Measurements from ENCODE around the gene KIF24.
"Not testable (repeated sequence)": the region's sequence is repeated elsewhere in the genome, so short reads cannot be mapped to it uniquely, and the experiment has no call there.

Gene KIF24

DNA sequence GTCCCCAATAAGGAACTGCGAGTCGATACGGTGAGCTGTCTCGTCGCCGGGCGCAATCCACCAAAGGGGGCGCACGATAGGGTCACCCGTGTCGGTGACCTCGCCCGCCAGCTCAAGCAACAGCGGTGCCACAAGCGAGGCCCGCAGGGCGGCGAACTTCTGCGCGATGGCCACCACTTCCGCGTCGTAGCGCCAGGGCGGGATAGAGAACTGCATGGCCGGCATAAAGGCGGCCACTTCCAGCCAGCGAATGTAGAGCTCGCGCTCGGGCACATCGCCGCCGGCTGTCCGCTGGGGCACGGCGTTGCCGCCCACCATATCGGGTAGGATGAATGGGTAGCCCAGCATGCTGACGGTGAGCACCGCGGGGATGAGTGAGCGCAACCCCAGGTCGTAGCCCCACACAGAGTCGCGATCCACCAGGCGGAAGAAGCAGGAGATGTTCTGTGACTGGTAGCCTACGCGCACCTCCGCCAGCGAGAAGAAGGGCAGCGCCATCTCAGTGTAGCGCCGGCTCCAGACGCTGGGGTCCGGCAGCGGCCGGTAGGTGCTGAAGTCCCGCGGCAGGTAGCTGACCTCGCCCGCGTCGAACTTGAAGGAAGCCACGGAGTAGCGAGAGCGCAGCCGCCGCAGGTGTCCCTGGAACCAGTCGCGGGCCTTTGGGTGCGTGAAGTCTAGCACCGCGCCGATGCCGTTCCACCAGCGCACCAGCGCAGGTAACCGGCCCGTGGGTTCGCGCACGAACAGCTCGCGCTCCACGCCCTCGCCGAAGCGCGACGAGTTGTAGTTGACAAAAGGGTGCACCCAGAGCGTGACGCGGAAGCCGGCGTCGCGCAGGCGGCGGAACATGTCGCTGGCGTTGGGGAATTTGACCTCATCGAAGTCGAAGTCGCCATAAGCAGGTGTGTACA, 42.2 kb upstream of the KIF24 start:
- H3K4me3 Mint-ChIP-seq = peak overlapping the region in 1 of 2 donors; percentile 58
- H3K27me3 Mint-ChIP-seq = no peaks in the 10 kb centered on the region
- peaks cover 4 to 5% of the 10 kb centered on the region in 2 donors for H3K4me1 Mint-ChIP-seq
- peaks cover 23 to 24% of the 10 kb centered on the region in 2 donors for H3K36me3 Mint-ChIP-seq
- no peak overlapping the region for H3K27ac Mint-ChIP-seq
- no peak for DNase-seq
- ATAC-seq (replicated peaks) = no peak
- peaks cover 9 to 11% of the 10 kb centered on the region in 2 donors for H3K9me3 Mint-ChIP-seq

DNA sequence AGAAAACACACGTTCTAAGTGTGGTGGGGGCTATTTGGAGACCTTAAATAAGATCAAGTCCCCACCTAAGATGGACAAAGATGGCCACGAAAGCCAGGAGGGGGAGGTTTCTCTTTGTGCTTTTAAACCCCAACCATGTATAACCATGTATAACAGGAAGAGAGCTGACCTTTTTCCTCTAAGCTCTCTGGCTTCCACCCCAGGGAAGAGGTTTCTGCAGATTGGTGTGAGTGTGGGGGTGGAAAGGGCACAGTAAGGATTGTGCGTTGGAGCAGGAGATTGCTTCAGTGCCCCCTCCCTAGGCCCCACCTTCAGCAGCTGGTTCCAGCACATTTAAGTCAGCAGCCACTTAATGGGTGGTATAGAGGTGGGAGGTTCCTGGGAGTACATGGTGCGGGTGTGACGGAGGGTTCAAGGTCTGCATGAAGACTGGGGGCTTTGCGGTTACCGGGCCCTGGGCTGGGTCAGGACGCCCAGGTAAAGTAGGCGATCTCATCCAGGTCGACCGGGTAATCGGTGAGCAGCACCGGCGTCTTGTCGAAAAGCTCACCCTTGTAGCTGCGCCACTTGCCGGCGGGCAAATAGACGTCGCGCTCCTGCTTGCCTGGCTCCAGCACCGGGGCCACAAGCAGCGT, 41.4 kb upstream of the KIF24 start:
- Mint-ChIP-seq H3K27ac (no peak overlapping the region), H3K4me3 (no peak overlapping the region), H3K9me3 (peaks cover 9 to 11% of the 10 kb centered on the region in 2 donors), H3K4me1 (no peaks in the 10 kb centered on the region), H3K36me3 (peaks cover 23 to 24% of the 10 kb centered on the region in 2 donors), H3K27me3 (no peaks in the 10 kb centered on the region)
- no peak for DNase-seq
- ATAC-seq (replicated peaks) = no peak

DNA sequence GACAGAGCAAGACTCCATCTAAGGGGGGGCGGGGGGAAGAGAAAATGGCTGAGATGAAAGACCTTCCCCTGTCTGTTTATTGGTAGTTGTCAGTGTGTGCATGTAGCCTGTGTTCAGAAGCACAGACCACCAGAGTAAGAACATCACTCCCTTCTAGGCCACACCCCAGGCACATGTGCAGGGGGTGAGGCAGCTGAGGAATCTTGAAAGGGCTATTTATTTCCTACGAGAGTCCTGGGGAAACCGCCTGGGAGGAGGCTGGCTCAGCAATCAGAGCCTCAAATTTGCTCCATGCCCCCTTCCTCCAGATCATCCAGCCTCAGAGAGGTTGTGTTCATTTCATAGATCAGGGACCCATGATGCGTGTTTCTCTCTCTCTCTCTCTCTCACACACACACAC, 40.6 kb upstream of the KIF24 start:
- Mint-ChIP-seq H3K4me3 (no peak overlapping the region), H3K36me3 (peaks cover 23 to 24% of the 10 kb centered on the region in 2 donors), H3K27me3 (no peaks in the 10 kb centered on the region), H3K27ac (no peak overlapping the region), H3K4me1 (no peaks in the 10 kb centered on the region), H3K9me3 (peaks cover 9 to 11% of the 10 kb centered on the region in 2 donors)
- no peak for DNase-seq
- ATAC-seq (replicated peaks) = no peak

DNA sequence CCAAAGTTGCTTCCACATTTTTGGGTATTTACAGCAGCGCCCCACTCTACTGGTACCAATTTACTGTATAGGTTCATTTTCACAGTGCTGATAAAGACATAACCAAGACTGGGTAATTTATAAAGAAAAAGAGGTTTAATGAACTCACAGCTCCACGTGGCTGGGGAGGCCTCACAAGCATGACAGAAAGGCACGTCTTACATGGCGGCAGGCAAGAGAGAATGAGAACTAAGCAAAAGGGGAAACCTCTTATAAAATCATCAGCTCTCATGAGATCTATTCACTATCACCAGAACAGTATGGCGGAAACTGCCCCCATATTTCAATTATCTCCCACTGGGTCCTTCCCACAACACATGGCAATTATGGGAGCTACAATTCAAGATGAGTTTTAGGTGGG, 39.7 kb upstream of the KIF24 start:
- H3K4me3 Mint-ChIP-seq; ATAC-seq (replicated peaks); DNase-seq; H3K27ac Mint-ChIP-seq; H3K27me3 Mint-ChIP-seq; H3K4me1 Mint-ChIP-seq: not testable (repeated sequence)
- peaks cover 9 to 11% of the 10 kb centered on the region in 2 donors for H3K9me3 Mint-ChIP-seq
- peaks cover 26 to 29% of the 10 kb centered on the region in 2 donors for H3K36me3 Mint-ChIP-seq

- not testable (repeated sequence) for ATAC-seq (replicated peaks); H3K27me3 Mint-ChIP-seq; H3K4me3 Mint-ChIP-seq; DNase-seq; H3K27ac Mint-ChIP-seq; H3K4me1 Mint-ChIP-seq
- H3K36me3 Mint-ChIP-seq = peaks cover 26 to 29% of the 10 kb centered on the region in 2 donors
- H3K9me3 Mint-ChIP-seq = peaks cover 9 to 11% of the 10 kb centered on the region in 2 donors
Observed at GRCh38 chr9:34367751-34368410, 38.8 kb upstream of the KIF24 start.

DNA sequence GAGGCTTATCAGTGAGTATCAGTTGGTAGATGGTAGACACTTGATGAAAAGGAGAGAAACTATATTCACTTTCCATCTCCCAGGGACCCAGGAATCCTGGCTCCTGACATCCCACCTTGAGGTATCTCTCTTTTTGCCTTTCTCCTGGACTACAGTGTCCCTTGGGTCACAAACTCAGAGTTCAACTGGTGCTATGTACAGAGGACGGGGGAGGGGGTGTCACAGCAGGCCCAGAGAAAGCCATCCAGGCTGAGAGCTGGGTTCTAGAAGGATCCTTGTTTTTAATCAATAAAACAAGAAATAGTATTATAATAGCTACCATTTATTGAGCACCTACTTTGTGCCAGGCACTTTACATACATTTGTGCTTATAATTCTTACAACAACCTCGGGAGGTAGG, 37.3 kb upstream of the KIF24 start:
- H3K4me3 Mint-ChIP-seq = no peak overlapping the region
- no peaks in the 10 kb centered on the region for H3K4me1 Mint-ChIP-seq
- ATAC-seq (replicated peaks) (no peak), DNase-seq (no peak)
- peaks cover 9 to 11% of the 10 kb centered on the region in 2 donors for H3K9me3 Mint-ChIP-seq
- no peaks in the 10 kb centered on the region for H3K27me3 Mint-ChIP-seq
- H3K27ac Mint-ChIP-seq = no peak overlapping the region
- H3K36me3 Mint-ChIP-seq = peaks cover 26 to 29% of the 10 kb centered on the region in 2 donors

GRCh38 chr9:34365282-34365681, 36.2 kb upstream of the KIF24 start:
- peaks cover 21 to 25% of the 10 kb centered on the region in 2 donors for H3K36me3 Mint-ChIP-seq
- H3K4me3 Mint-ChIP-seq = no peak overlapping the region
- H3K27me3 Mint-ChIP-seq = no peaks in the 10 kb centered on the region
- no peak overlapping the region for H3K27ac Mint-ChIP-seq
- DNase-seq (no peak), ATAC-seq (replicated peaks) (no peak)
- peaks cover 8 to 9% of the 10 kb centered on the region in 2 donors for H3K9me3 Mint-ChIP-seq
- no peaks in the 10 kb centered on the region for H3K4me1 Mint-ChIP-seq

DNA sequence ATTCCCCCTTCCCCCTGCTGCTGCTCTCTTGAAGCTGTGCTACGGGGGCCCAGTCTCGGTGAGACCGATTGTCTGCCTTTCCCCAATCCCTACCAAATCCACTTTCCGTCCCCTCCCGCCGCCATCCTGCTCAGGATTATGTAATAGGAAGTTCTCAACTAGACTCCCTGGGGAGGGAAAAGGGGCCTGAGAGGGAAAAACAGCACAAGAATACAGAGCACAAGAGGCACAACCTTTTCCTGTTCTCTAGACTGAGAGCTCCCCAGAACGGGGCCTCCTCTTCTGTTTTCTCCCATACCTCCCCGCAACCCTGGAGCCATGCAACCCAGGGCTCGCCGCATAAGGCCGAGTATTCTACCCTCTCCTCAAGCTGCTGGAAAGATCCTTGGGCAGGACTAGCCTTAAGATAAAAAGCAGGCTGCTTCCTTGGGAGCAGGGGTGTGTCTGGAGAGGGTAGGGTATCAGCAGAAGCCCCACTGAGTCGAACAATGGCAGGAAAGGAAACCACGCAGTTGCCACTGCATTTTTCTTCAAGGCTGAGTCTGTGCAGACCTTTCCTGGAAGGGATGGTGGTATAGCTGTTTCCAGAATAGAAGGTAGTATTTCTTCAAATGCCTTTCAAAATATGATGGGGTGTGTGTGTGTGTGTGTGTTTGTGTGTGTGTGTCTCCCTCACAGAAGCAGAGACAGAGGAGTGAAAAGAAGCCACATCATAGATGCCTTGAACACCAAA, 34.7 kb upstream of the KIF24 start:
- no peaks in the 10 kb centered on the region for H3K27me3 Mint-ChIP-seq
- no peaks in the 10 kb centered on the region for H3K4me1 Mint-ChIP-seq
- DNase-seq (no peak), ATAC-seq (replicated peaks) (no peak)
- H3K36me3 Mint-ChIP-seq = peaks cover 19 to 25% of the 10 kb centered on the region in 2 donors
- H3K27ac Mint-ChIP-seq = no peak overlapping the region
- no peak overlapping the region for H3K4me3 Mint-ChIP-seq
- peaks cover 8 to 9% of the 10 kb centered on the region in 2 donors for H3K9me3 Mint-ChIP-seq

GRCh38 chr9:34362614-34363214, 33.6 kb upstream of the KIF24 start:
- ATAC-seq (replicated peaks) = no peak

GRCh38 chr9:34352957-34353356, 23.9 kb upstream of the KIF24 start:
- peaks cover 27 to 33% of the 10 kb centered on the region in 2 donors for H3K36me3 Mint-ChIP-seq
- H3K27me3 Mint-ChIP-seq; DNase-seq; H3K9me3 Mint-ChIP-seq; ATAC-seq (replicated peaks); H3K4me3 Mint-ChIP-seq; H3K4me1 Mint-ChIP-seq; H3K27ac Mint-ChIP-seq: not testable (repeated sequence)

More at GRCh38 chr9:34362614-34363214, 33.6 kb upstream of the KIF24 start:
- DNase-seq = no peak
- H3K4me1 Mint-ChIP-seq = no peaks in the 10 kb centered on the region
- no peak overlapping the region for H3K4me3 Mint-ChIP-seq
- no peaks in the 10 kb centered on the region for H3K27me3 Mint-ChIP-seq
- no peak overlapping the region for H3K27ac Mint-ChIP-seq
- H3K36me3 Mint-ChIP-seq = peaks cover 16 to 22% of the 10 kb centered on the region in 2 donors
- peaks cover 6 to 11% of the 10 kb centered on the region in 2 donors for H3K9me3 Mint-ChIP-seq

DNA sequence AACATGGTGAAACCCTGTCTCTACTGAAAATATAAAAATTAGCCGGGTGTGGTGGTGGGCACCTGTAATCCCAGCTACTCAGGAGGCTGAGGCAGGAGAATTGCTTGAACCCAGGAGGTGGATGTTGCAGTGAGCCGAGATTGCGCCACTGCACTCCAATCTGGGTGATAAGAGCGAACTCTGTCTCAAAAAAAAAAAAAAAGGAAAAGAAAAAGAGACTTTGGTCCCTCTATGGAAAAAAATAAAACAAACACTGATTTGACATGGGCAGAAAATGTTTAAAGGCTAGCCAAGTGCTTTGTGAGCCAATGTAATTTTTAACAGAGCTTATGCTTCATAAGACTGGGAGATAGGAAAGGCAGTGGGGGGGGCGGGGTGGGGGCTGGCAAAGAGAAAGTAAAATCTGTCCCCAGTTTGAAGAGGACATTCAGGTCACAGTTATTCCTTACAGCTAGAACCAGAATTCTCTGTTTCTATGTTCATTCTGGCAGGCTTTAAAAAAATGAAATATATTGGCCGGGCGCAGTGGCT, 23.1 kb upstream of the KIF24 start:
- peaks cover 27 to 33% of the 10 kb centered on the region in 2 donors for H3K36me3 Mint-ChIP-seq
- DNase-seq; H3K27ac Mint-ChIP-seq; H3K4me3 Mint-ChIP-seq; H3K9me3 Mint-ChIP-seq; ATAC-seq (replicated peaks); H3K4me1 Mint-ChIP-seq; H3K27me3 Mint-ChIP-seq: not testable (repeated sequence)

DNA sequence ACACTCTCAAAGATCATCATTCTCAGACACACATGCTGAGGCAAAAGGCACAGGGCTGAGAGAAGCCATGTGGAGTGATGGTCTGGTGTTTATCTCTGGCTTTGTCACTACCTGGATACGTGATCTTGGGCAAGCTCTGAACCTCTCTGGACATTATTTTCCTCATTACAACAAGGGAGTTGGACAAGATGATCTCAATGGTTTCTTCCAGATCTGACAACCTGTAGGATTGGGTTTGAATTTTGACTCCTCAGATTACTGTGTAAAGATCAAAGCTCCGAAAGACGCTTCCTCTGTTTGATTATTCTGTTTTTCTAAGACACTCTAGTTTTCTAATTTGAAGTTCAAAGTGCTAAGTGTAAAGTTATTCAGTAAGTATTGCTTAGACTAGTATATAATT, 20.3 kb upstream of the KIF24 start:
- Mint-ChIP-seq H3K4me3 (no peak overlapping the region), H3K9me3 (no peaks in the 10 kb centered on the region), H3K27me3 (no peaks in the 10 kb centered on the region), H3K27ac (no peak overlapping the region), H3K36me3 (peaks cover 17 to 28% of the 10 kb centered on the region in 2 donors), H3K4me1 (no peaks in the 10 kb centered on the region)
- ATAC-seq (replicated peaks) (no peak), DNase-seq (no peak)

DNA sequence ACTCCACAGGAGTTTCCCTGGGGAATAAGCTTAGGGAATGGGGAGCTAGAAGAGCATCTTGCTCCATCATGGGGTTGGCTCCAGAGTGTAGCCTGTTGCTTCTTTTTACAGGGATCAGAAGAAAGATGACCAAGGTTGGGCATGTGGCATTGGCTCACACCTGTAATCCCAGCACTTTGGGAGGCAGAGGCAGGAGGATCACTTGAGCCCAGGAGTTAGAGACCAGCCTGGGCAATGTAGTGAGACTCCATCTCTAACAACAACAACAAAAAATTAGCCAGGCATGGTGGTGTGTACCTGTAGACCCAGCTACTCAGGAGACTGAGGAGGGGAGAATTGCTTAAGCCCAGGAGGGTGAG, 18.7 kb upstream of the KIF24 start:
- H3K36me3 Mint-ChIP-seq = peaks cover 24 to 38% of the 10 kb centered on the region in 2 donors
- H3K4me3 Mint-ChIP-seq = no peak overlapping the region
- DNase-seq = no peak
- no peaks in the 10 kb centered on the region for H3K9me3 Mint-ChIP-seq
- no peaks in the 10 kb centered on the region for H3K27me3 Mint-ChIP-seq
- no peak for ATAC-seq (replicated peaks)
- H3K4me1 Mint-ChIP-seq = no peaks in the 10 kb centered on the region
- no peak overlapping the region for H3K27ac Mint-ChIP-seq
